ENCODE data around the gene NFIX. TPM values are rescaled to one million over a fixed set of nuclear protein-coding genes. Genes with fewer than 3 reads are reported as not detected.

NFIX gene
- total and polyA plus RNA-seq, 2 donors (not counting 3 experiments of a cell fraction or from before 2014, with no cell fraction given) = 9.8 to 37.7 TPM

DNA sequence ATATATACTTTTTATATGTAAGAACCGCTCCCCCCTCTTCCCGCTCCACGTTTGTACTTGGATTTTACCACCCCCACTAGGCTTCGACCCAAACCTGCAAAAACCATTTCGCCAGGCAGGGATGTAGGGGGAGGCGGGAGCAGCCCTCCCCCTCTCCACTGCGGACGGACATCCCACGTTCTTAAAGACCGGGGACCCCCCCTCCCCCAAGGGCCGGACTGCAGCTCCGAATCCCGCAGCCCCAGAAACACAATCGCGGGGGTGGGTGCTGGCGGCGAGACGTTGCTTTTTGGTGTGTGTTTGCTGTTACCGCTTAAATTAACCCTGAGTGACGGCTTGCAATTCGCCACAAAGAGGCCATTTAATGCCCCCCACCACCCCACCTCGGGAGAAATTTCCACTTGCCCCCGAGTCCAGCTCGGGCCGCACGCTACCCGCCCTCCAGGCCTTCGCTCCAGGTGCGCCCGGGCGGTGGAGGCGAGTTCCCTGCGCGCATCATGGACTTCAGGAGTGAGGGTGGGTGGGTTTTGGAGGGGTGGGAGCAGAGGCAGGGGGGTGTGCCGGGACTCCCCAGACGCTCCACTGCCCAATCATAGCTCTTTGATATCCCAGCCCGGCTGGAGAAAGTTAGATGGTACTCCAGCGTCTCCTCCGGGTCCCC is 15.8 kb downstream of the NFIX start:
- no peaks in the 10 kb centered on the region for H4K20me1 ChIP-seq (replicated peaks; ENCODE audit: control insufficient read depth, extremely low read depth, insufficient read depth, low read length)
- H3K9ac ChIP-seq (replicated peaks; ENCODE audit: extremely low read depth, insufficient read depth, low read length) = no peak overlapping the region
- POLR2A ChIA-PET = no interaction called here

More for the DNA sequence above, 15.8 kb downstream of the NFIX start:
- H3K27me3 ChIP-seq (ENCODE audit: control insufficient read depth in 2 of 2, insufficient read depth in 2 of 2, low read length in 2 of 2) = peaks cover 0 to 12% of the 10 kb centered on the region in 2 experiments
- CTCF ChIA-PET = interaction anchor here (0.7 to 1.2 kb wide), 4 partner anchors 11 to 83 kb away, joined by 3 to 5 read pairs (median 3); no protein-coding TSS in a partner anchor
- no peaks in the 10 kb centered on the region for H3K9me1 ChIP-seq (replicated peaks; ENCODE audit: control insufficient read depth, extremely low read depth, insufficient read depth, low read length)
- no TSS peak for BruUV-seq (replicated peaks)
- H3K4me3 ChIP-seq (replicated peaks in 1 of 3; ENCODE audit: insufficient read depth in 1 of 3, low read depth in 1 of 3, low read length in 3 of 3) = no peak overlapping the region
- FAIRE-seq = no peak
- no peak for TF ChIP-seq JUN (IDR thresholded peaks at IDR 0.05; ENCODE audit: borderline replicate concordance, insufficient read depth, insufficient read length, low read depth)
- TF ChIP-seq, protein P1, sequence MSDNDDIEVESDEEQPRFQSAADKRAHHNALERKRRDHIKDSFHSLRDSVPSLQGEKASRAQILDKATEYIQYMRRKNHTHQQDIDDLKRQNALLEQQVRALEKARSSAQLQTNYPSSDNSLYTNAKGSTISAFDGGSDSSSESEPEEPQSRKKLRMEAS (IDR thresholded peaks at IDR 0.05; ENCODE audit: insufficient read depth, insufficient read length) = no peak
- TF ChIP-seq, protein P2, sequence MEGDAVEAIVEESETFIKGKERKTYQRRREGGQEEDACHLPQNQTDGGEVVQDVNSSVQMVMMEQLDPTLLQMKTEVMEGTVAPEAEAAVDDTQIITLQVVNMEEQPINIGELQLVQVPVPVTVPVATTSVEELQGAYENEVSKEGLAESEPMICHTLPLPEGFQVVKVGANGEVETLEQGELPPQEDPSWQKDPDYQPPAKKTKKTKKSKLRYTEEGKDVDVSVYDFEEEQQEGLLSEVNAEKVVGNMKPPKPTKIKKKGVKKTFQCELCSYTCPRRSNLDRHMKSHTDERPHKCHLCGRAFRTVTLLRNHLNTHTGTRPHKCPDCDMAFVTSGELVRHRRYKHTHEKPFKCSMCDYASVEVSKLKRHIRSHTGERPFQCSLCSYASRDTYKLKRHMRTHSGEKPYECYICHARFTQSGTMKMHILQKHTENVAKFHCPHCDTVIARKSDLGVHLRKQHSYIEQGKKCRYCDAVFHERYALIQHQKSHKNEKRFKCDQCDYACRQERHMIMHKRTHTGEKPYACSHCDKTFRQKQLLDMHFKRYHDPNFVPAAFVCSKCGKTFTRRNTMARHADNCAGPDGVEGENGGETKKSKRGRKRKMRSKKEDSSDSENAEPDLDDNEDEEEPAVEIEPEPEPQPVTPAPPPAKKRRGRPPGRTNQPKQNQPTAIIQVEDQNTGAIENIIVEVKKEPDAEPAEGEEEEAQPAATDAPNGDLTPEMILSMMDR (IDR thresholded peaks at IDR 0.05; ENCODE audit: extremely low read depth in 1 of 2, insufficient read depth in 1 of 2, low read depth in 1 of 2, low read length in 2 of 2) = no peak
- TF ChIP-seq POLR2AphosphoS5 (IDR thresholded peaks at IDR 0.05; ENCODE audit: insufficient read depth, low read depth, low read length) = no peak
- TF ChIP-seq GATA2 (IDR thresholded peaks at IDR 0.05; ENCODE audit: insufficient read depth, insufficient read length, low read depth, low read length) = no peak
- no peak for TF ChIP-seq EZH2 (IDR thresholded peaks at IDR 0.05; ENCODE audit: borderline replicate concordance, low read depth, low read length, severe bottlenecking)
- TF ChIP-seq POLR2A (IDR thresholded peaks at IDR 0.05; ENCODE audit: low read depth, low read length) = no peak
- TF ChIP-seq FOS (IDR thresholded peaks at IDR 0.05; ENCODE audit: borderline replicate concordance, insufficient read depth, low read length) = no peak
- no peak for TF ChIP-seq MYC (IDR thresholded peaks at IDR 0.05; ENCODE audit: low read depth, low read length)
- H3K4me2 ChIP-seq (ENCODE audit: insufficient read depth, low read length) = no peak overlapping the region
- no peak overlapping the region for H3K27ac ChIP-seq (ENCODE audit: insufficient read depth, low read depth, low read length)
- intact Hi-C loops (cut with micrococcal nuclease) (no loop called here), dilution Hi-C loops (cut with MboI; ENCODE audit: extremely low pct_ligation_motif_present, low sequenced_read_pairs) (no loop called here)
- H2AFZ ChIP-seq (ENCODE audit: low read depth, low read length) = no peak overlapping the region
- H3K4me1 ChIP-seq (ENCODE audit: control insufficient read depth, extremely low read depth, insufficient read depth, low read length) = no peaks in the 10 kb centered on the region
- no peak for DNase-seq (ENCODE audit: low read depth, low spot score)
- no peaks in the 10 kb centered on the region for H3K36me3 ChIP-seq (ENCODE audit: control insufficient read depth in 2 of 2, extremely low read depth in 1 of 2, insufficient read depth in 2 of 2, low read length in 2 of 2)
- no peaks in the 10 kb centered on the region for H3K79me2 ChIP-seq (ENCODE audit: control insufficient read depth, insufficient read depth, low read length)
- no peaks in the 10 kb centered on the region for H3K9me3 ChIP-seq (replicated peaks; ENCODE audit: control insufficient read depth, insufficient read depth, low read length)

All from endothelial cell of umbilical vein (primary cell).